Activated CD8-positive, alpha-beta memory T cell treated with anti-CD3 and anti-CD28 coated beads, Interleukin-2, amount 50 U/mL, for 24 hours (primary cell): ENCODE data around the gene MIOX.
"Not testable (repeated sequence)": the region's sequence is repeated elsewhere in the genome, so short reads cannot be mapped to it uniquely, and the experiment has no call there.

Experiments used
- DNase-seq: peaks from one replicate; pipeline ENCODE4 v3.0.0-alpha.2; 2020; ENCODE audit errors: extremely low read depth

Gene MIOX

DNA sequence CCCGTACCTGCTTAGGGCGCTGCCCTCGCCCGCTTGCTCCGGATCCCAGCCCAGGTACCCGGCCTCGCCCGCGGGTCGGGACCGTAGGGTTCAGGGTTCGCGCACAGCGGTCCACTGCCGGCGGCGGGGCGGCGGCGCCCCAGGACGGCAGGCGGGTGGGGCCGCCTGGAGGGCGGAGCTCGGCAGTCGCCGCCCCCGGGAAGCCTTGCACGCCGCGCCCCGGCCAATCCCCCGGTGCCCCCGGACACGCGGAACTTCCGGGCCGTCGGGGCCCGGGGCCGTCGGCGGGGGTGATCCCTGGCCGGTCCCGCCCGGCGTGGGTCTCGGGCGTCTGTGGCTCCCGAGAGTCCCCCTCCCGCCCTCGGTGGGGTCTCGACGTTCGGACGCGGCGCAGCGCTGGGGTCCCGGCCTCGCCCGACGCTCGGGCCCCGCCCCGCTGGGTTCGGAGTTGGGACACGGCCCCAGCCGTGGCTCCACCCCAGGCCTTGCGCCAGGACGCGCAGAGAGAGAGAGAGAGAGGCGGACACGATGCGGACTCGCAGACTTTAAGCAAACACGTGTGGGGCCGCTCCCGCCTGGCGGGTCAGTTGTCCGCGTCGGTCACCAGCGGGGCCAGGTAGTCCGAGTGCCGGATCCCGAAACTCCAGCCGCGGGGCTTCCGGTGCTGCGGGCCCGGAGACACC, 43.4 kb downstream of the MIOX start, which contains the start of gene TYMP:
Gene TYMP, minus strand, starts transcription at position 116 of the 683 bp plus-strand sequence. CDS start 303 bp downstream, outside the sequence.
- no peak for DNase-seq

DNA sequence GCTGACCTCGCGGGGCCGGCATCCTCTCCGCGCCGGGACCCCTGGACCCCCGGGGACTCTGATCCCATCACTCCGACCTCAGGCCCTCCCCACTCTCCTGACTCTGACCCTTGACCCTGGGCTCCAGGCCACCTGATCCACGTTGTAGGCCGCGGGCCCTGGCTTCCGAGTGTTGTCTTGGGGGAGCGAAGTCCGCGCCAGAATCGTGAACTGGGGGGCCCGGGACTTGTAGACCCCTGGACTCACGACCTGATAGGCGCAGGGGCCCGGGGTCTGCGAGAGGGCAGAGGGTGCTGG, 43.9 kb downstream of the MIOX start:
- no peak for DNase-seq

DNA sequence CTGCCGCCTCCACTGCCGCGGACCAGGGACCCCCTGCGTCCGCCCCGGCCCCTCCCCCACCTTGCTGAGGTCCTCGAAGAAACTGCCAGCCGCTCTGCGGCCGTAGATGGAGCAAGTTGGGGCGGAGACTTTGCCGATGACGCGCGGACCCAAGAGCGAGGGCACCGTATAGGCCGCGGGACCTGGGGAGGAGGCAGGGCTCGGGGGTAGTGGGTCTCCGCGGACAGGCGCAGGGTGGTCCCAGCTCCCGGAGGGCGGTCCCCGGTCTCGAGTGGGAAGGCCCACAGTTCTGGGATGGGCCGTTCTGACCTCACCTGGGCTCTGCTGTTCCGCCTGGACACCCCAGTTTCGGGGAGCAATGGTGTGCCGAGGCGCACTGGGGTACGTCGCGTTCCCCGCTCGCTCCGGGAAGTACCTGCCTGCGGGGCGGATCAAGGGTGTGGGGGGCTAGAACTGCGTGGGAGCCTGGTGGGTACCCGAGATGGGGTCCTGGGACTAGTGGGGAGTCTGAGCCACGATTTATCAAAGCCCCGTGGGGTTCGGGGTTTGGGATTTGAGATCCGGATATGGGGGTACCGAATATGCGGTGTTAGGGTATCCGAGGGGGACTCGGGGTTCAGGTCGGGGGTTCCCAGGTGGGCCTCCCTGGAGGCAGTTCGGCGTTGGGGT, 44.4 kb downstream of the MIOX start:
- DNase-seq, result no peak

DNA sequence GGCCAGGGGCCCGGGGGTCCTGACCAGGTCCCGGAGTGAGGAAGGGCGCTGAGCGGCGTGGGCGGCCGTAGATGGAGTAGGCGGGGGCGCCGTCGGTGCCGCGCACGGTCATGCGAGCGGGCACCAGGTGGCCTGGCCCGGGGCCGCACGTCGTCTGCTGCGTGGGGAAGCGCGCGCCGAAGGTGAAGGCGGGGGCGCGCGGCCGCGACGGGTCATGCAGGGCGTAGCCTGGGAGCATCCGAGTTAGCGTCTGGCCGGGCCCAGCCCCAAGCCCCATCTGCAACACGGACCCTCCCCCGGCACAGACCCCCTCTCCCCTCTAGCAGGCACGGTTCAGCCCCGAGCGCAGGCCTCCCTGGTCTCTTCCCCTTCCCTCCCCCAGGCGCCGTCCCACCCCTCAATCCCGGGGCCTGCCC, 44.9 kb downstream of the MIOX start:
- DNase-seq, result no peak

DNA sequence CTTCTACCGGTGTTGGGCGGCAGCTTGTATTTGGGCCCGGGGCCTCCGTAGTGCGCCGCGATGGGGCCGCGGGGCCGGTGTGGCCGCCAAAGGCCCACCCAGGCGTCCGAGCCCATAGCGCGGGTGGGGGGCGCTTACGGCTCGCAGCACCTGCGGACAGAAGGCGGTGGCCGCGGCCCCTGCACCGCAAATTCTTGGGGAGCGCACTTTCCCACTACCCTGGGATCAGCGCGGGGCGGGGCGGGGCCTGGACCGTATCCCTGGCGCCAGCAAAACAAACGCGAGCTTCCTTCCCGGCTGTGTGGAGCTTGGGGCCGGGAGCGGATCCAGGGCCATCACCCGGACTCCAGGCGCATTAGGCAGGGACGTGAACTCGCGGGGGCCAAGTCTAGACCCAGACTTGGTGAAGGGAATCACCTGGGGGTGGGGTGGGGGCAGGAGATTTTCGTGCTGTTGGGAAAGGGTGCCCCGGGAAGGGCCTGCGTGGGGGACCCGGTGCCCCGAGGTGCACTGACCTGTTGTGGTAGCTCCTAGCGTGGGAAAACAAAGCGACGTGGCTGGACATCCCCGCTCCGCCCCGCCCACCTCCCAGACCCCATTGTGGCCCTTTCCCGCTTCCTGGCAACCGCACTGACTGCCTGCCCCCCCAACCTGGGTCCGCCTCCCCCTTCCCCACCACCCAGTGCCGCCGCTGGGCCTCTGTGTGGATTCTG, 45.5 kb downstream of the MIOX start:
- DNase-seq, result no peak

DNA sequence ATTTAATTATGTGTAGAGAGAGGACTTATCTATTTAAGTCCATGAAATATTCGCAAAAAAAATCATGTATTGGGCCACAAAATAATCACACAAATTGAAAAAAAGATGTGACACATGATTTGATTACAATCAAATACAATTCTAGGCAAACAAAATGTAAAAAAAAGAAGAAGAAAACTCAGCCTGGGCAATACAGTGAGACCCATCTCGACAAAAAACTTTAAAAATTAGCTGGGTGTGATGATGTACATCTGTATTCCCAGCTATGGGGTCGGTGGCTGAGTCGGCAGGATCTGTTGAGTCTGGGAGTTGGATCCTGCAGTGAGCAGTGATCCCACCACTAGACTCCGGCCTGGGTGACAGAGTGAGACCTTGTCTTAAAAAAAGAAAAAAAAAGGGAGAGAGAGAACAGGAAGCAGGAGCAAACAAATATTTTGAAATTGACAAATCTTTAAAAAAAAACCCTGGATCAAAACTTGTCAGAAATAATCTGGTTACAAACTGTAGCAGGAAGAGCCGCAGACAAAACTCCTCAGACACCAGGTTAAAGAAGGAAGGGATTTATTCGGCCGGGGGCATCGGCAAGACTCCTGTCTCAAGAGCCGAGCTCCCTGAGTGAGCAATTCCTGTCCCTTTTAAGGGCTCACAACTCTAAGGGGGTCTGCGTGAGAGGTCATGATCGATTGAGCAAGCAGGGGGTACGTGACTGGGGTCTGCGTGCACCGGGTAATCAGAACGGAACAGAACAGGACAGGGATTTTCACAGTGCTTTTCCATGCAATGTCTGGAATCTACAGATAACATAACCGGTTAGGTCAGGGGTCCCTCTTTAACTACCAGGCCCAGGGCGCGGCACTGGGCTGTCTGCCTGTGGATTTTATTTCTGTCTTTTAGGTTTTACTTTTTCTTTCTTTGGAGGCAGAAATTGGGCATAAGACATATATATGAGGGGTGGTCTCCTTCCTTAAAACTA, 46.5 kb downstream of the MIOX start:
- no peak for DNase-seq

DNA sequence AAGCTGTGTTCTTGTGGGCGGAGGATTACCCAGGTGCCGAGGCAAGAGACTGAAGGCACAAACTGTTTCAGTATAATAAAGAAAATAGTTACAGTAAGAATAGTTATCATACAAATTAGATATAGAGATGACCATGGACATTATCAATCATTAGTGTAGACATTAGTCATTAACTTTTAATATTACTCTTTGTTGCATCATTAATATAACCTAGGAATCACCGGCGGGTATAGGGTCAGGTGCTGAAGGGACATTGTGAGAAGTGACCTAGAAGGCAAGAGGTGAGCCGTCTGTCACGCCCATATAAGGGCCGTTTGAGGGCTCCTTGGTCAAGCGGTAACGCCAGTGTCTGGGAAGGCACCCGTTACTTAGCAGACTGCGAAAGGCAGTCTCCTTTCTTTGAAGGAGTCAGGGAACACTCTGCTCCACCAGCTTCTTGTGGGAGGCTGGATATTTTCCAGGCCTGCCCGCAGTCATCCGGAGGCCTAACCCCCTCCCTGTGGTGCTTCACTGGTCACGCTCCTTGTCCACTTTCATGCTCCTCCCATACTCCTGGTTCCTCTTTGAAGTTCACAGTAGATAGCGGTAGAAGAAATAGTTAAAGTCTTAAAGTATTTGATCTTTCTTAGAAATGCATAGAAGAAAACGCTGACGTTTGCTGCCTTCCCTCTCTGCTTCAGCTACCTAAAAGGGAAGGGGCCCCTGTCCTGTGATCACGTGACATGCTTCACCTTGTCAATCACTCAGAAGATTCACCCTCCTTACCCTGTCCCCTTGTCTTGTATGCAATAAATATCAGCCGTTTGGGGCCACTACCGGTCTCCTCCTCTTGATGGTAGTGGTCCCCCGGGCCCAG, 47.4 kb downstream of the MIOX start:
- DNase-seq, result not testable (repeated sequence)

DNA sequence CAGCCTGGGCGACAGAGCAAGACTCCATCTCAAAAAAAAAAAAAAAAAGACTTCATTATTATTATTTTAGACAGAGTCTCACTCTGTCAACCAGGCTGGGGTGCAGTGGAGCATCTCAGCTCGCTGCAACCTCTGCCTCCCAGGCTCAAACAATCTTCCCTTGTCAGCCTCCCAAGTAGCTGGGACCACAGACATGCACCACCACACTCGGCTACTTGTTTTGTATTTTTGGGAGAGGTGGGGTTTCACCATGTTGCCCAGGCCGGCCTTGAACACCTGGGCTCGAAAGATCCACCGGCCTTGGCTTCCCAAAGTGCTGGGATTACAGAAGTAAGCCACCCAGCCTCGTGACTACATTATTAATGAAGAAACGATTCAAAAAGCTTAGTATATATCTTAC, 48.5 kb downstream of the MIOX start:
- no peak for DNase-seq

DNA sequence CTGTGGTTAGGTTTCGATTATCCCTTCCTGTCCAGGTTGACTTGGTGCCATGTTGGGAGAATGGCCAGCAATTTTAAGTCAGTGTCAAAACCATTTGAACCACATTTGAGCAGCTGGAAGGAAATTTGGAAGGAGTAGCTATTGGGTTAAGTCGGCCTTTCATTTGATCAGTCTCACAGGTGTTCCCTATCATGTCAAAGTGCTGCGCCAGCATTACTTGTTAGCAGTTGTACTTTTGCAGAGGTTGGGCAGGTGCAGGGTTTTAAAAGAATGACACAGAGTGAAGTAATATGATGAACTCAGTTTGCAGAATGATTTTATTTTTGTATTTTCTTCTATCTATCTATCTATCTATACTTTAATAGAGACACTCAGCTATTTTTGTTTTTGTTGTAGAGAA, 49.6 kb downstream of the MIOX start:
- DNase-seq, result no peak

DNA sequence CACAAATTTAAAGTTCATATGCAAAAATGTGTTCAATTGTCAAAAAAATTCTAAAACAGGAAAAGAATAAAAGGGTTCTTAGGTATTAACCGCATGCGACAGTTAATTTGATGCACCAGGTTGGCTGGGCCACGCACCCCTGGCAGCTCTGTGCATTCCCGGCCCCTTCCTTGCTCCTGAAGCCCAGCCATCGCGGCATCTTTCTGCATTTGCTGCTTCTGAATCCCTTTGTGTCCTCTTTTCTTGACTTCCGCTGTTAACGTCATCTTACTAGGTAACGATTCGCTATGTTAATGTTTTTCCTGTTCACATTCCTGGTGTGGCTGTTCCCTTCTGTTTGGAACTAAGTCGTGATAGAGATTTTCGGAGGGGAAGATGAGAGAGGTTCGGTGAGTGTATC, 51.1 kb downstream of the MIOX start:
- DNase-seq, result no peak
